Sigmoid colon (tissue), 7 donors: ENCODE results near the gene SMAD3. TPM values are rescaled to one million over a fixed set of nuclear protein-coding genes. Genes with fewer than 3 reads are reported as not detected.

ENCODE experiments used
- DNase-seq: peaks from one replicate; pipeline ENCODE4 v3.0.0-alpha.2; 2019
- H3K27ac ChIP-seq, 4 donors: fragments of 200-600 bp; sonication (generic); one replicate each; pipeline ENCODE4 v1.5.1; 2016 to 2019; ENCODE audit warnings: mild to moderate bottlenecking in 1 of 4
- H3K27me3 ChIP-seq, 3 donors: fragments of 200-600 bp; sonication (generic); one replicate each; pipeline ENCODE4 v1.5.1; 2019; ENCODE audit warnings: mild to moderate bottlenecking in 1 of 3
- H3K36me3 ChIP-seq, 4 donors: fragments of 200-600 bp; sonication (generic); one replicate each; pipeline ENCODE4 v1.5.1; 2016 to 2019
- H3K4me1 ChIP-seq, 4 donors: fragments of 200-600 bp; sonication (generic); one replicate each; pipeline ENCODE4 v1.5.1; 2017 to 2019
- H3K4me3 ChIP-seq, 4 donors: fragments of 200-600 bp; sonication (generic); one replicate each; pipeline ENCODE4 v1.5.1; 2017 to 2019; ENCODE audit warnings: mild to moderate bottlenecking in 2 of 4, moderate library complexity in 1 of 4
- H3K9me3 ChIP-seq, 4 donors: fragments of 200-600 bp in 3 of 4; sonication (generic) in 3 of 4; one replicate each; pipeline versions ENCODE4 v1.5.1 to v1.6.1; 2013 to 2019
- EP300 ChIP-seq, 4 donors: sonication (generic); formaldehyde crosslinking; IDR thresholded peaks; one replicate each; pipeline ENCODE4 v1.6.1; 2017; ENCODE audit warnings: antibody characterized with exemption in 4 of 4
- POLR2A ChIP-seq, 2 donors: fragments of 450-650 bp; IDR thresholded peaks; one replicate each; pipeline ENCODE4 v1.6.1; 2016; ENCODE audit warnings: antibody characterized with exemption in 2 of 2, mild to moderate bottlenecking in 2 of 2, moderate library complexity in 2 of 2
- POLR2AphosphoS5 ChIP-seq, 4 donors: sonication (generic); formaldehyde crosslinking; IDR thresholded peaks; one replicate each; pipeline ENCODE4 v1.6.1; 2017; ENCODE audit warnings: antibody characterized with exemption in 4 of 4
- WGBS, 2 donors: extraction: QIAGEN DNeasy Blood & Tissue Kit; methylation state at CpG; one replicate each; pipeline ENCODE4 v1.1.7; 2013; 5-methylcytosine and 5-hydroxymethylcytosine counted together
- intact Hi-C: fragments of 100-400 bp; cut with DNase I; formaldehyde crosslinking; loops from one replicate; pipeline ENCODE4 v1.15.1; 2023
- polyA plus RNA-seq, 3 donors: library from polyadenylated mRNA; stranded (reverse); fragments of 200-250 nt; gene quantifications; one replicate each; pipeline ENCODE4 v1.2.3, GENCODE V29; 2013
- total RNA-seq, 4 donors: library from RNA; depleted of rRNA; stranded (reverse); fragments of >200 nt; gene quantifications; one replicate each; pipeline ENCODE4 v1.1.0, GENCODE V29; 2016
- TF ChIP-seq, protein P1 (sequence below), 4 experiments: fragments of 450-650 bp in 3 of 4; fragments of 200-600 bp in 1 of 4; IDR thresholded peaks; one replicate each; pipeline ENCODE4 v1.5.1; 2016 to 2019; ENCODE audit warnings: antibody characterized with exemption in 4 of 4, mild to moderate bottlenecking in 3 of 4, moderate library complexity in 2 of 4
- donor health status: healthy with polysubstance abuse.
- donor health status: Bipolar disorder and iron deficiency.
- donor health status: healthy.

Gene SMAD3
- total and polyA plus RNA-seq, 7 donors, result 12.5 to 28.2 (median 18.4) TPM

DNA sequence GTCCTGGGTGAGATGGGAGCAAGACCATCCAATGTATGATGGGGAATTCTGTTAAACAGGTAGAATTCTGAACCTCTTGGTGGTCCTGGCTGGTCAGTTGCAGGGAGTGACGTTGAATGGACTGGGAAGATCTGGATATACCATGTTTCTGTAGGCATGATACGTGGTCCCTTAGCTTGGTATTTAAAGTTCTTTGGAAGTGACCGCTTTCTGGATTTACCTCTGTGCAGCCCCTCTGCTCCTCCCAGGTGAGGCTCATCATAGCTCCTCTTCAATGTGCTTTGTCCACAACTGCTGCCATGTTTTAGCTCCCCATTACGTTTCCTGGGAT lies 37.2 kb downstream of the SMAD3 start:
- TF ChIP-seq POLR2A (IDR thresholded peaks at IDR 0.05) (no peak), EP300 (IDR thresholded peaks at IDR 0.05) (no peak), POLR2AphosphoS5 (IDR thresholded peaks at IDR 0.05) (no peak)
- TF ChIP-seq, protein P1, sequence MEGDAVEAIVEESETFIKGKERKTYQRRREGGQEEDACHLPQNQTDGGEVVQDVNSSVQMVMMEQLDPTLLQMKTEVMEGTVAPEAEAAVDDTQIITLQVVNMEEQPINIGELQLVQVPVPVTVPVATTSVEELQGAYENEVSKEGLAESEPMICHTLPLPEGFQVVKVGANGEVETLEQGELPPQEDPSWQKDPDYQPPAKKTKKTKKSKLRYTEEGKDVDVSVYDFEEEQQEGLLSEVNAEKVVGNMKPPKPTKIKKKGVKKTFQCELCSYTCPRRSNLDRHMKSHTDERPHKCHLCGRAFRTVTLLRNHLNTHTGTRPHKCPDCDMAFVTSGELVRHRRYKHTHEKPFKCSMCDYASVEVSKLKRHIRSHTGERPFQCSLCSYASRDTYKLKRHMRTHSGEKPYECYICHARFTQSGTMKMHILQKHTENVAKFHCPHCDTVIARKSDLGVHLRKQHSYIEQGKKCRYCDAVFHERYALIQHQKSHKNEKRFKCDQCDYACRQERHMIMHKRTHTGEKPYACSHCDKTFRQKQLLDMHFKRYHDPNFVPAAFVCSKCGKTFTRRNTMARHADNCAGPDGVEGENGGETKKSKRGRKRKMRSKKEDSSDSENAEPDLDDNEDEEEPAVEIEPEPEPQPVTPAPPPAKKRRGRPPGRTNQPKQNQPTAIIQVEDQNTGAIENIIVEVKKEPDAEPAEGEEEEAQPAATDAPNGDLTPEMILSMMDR (IDR thresholded peaks at IDR 0.05), result no peak
- Histone ChIP-seq H3K36me3 (no peaks in the 10 kb centered on the region), H3K4me1 (peaks cover 0 to 93% (median 80%) of the 10 kb centered on the region in 4 donors), H3K4me3 (no peak overlapping the region), H3K9me3 (no peaks in the 10 kb centered on the region), H3K27ac (no peak overlapping the region), H3K27me3 (no peaks in the 10 kb centered on the region)
- DNase-seq, result no peak
- intact Hi-C loops, result no loop called here
- 90 to 94% methylated on average over 4 of the region's 4 CpGs for WGBS, 2 donors

DNA sequence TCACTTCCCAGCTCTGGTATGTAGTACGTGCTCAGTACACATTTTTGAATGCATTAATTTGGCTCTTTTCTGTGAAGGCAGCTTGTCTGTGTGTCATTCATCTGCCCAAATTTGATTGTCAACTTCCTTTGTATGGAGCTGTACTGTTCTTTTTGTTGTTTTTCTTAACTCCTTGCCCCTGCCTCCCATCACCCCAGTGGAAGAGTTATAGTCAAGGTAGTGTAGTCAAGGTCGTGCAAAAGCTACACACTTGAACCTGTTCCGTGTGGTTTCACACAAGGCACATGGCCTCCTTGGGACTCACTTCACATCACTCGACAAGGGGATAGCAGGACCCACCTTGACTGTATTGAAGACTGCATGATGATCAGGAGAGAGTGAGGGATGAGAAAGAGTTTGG lies 37.6 kb downstream of the SMAD3 start:
- TF ChIP-seq POLR2AphosphoS5 (IDR thresholded peaks at IDR 0.05) (no peak), POLR2A (IDR thresholded peaks at IDR 0.05) (no peak), EP300 (IDR thresholded peaks at IDR 0.05) (no peak)
- TF ChIP-seq, protein P1 (IDR thresholded peaks at IDR 0.05), result no peak
- intact Hi-C loops, result no loop called here
- H3K27me3 ChIP-seq, result no peaks in the 10 kb centered on the region
- peaks cover 0 to 93% (median 80%) of the 10 kb centered on the region in 4 donors for H3K4me1 ChIP-seq
- 76 to 86% methylated on average over 4 of the region's 4 CpGs for WGBS, 2 donors
- DNase-seq, result no peak
- H3K27ac ChIP-seq, result peak overlapping the region in 1 of 4 donors; percentile 84
- H3K4me3 ChIP-seq, result no peak overlapping the region
- H3K36me3 ChIP-seq, result no peaks in the 10 kb centered on the region
- H3K9me3 ChIP-seq, result no peaks in the 10 kb centered on the region

DNA sequence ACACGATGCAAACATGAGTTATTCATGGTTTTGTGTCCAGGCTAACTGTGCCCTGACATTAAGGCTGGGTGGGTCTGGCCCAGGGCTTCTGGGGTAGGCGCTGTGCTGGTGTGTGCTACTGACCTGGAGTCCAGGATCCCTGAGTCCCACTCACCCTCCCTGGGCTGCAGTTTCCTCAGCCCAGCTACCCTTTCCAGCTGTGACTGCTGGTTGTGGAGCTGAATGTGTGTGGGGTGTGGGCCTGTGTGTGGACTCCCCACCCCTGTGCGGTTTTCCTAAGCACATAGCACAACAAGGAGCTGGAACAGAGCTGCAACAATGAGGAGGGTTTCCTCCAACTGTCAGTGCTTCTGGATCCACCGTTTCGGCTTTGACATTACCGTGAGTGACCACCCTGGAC lies 38.0 kb downstream of the SMAD3 start:
- Histone ChIP-seq H3K27ac (peak overlapping the region in 3 of 4 donors; percentile 84 to 88 (median 84)), H3K36me3 (no peaks in the 10 kb centered on the region), H3K9me3 (no peaks in the 10 kb centered on the region), H3K4me3 (no peak overlapping the region), H3K4me1 (peaks cover 0 to 93% (median 80%) of the 10 kb centered on the region in 4 donors), H3K27me3 (no peaks in the 10 kb centered on the region)
- DNase-seq, result no peak
- intact Hi-C loops, result no loop called here
- TF ChIP-seq EP300 (IDR thresholded peaks at IDR 0.05) (no peak), POLR2AphosphoS5 (IDR thresholded peaks at IDR 0.05) (no peak), POLR2A (IDR thresholded peaks at IDR 0.05) (no peak)
- TF ChIP-seq, protein P1 (IDR thresholded peaks at IDR 0.05), result no peak
- WGBS, 2 donors, result 65 to 90% methylated on average over 6 of the region's 6 CpGs

DNA sequence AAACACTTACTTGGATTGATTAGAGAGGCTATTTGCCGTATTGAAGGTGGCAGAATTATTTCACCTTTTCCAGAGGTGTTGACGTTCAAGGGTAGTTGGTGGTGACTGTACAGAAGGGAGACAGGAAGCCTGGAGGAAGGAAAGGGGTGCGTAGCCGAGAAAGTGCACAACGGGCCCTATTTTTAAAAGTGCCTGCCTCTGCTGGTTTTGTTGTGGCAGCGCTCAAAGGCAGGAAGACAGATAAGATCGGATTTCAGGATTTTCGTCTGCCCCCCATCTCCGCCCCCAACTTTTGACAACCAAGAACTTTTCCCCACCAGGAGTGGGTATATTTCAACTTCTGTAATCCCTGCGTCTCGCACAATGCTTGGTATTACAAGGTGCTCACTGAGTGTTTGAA lies 38.5 kb downstream of the SMAD3 start:
- 54 to 83% methylated on average over 11 of the region's 11 CpGs for WGBS, 2 donors
- Histone ChIP-seq H3K4me3 (no peak overlapping the region), H3K36me3 (no peaks in the 10 kb centered on the region), H3K4me1 (peaks cover 0 to 93% (median 80%) of the 10 kb centered on the region in 4 donors), H3K9me3 (no peaks in the 10 kb centered on the region), H3K27me3 (no peaks in the 10 kb centered on the region), H3K27ac (peak overlapping the region; percentile 72 to 88 (median 84))
- intact Hi-C loops, result no loop called here
- no peak for TF ChIP-seq POLR2A (IDR thresholded peaks at IDR 0.05)
- no peak for TF ChIP-seq EP300 (IDR thresholded peaks at IDR 0.05)
- TF ChIP-seq, protein P1 (IDR thresholded peaks at IDR 0.05), result no peak
- TF ChIP-seq POLR2AphosphoS5 (IDR thresholded peaks at IDR 0.05), result no peak
- DNase-seq, result no peak

DNA sequence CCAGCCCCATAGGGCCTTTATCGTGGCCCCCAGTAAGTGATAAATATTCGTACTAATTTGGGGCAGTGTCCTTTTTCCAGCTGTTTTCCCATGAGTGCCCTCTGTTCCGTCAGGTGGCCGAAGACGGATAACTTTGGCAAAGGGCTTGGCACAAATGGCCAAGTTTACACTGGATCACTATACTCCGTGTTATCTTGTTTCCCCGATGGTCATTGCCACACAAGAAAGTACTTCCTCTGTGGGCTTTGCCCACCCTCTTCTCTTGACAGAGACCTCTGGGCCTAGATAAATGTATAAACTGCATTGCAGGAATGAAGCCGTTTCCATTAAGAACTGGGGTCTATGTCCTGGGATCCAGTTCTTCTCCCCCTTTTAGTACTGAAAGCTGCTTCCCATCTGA lies 39.1 kb downstream of the SMAD3 start:
- DNase-seq, result no peak
- Histone ChIP-seq H3K9me3 (no peaks in the 10 kb centered on the region), H3K4me3 (no peak overlapping the region), H3K36me3 (no peaks in the 10 kb centered on the region), H3K4me1 (peaks cover 0 to 93% (median 83%) of the 10 kb centered on the region in 4 donors), H3K27ac (peak overlapping the region; percentile 72 to 88 (median 84)), H3K27me3 (no peaks in the 10 kb centered on the region)
- WGBS, 2 donors, result 66 to 82% methylated on average over 8 of the region's 8 CpGs
- intact Hi-C loops, result no loop called here
- TF ChIP-seq EP300 (IDR thresholded peaks at IDR 0.05), result no peak
- TF ChIP-seq POLR2A (IDR thresholded peaks at IDR 0.05), result no peak
- TF ChIP-seq, protein P1 (IDR thresholded peaks at IDR 0.05), result no peak
- no peak for TF ChIP-seq POLR2AphosphoS5 (IDR thresholded peaks at IDR 0.05)
